ENCODE measurements around the gene RANGAP1.

The RANGAP1 gene

GRCh38 chr22:41226723-41227655 lies 59.0 kb downstream of the RANGAP1 start:
- FAIRE-seq (no peak), DNase-seq (ENCODE audit: insufficient read length, low spot score) (no peak)
- TF ChIP-seq POLR2A (IDR thresholded peaks at IDR 0.05; ENCODE audit: low read depth, low read length) = no peak

- TF ChIP-seq POLR2A (IDR thresholded peaks at IDR 0.05; ENCODE audit: low read depth, low read length) = no peak
- no peak for DNase-seq (ENCODE audit: insufficient read length, low spot score)
- FAIRE-seq = no peak
Measured at GRCh38 chr22:41223535-41223934, 62.5 kb downstream of the RANGAP1 start.

GRCh38 chr22:41222846-41223507 lies 63.0 kb downstream of the RANGAP1 start:
- TF ChIP-seq POLR2A (IDR thresholded peaks at IDR 0.05; ENCODE audit: low read depth, low read length) = no peak
- no peak for DNase-seq (ENCODE audit: insufficient read length, low spot score)
- FAIRE-seq = no peak

- DNase-seq (ENCODE audit: insufficient read length, low spot score) (no peak), FAIRE-seq (no peak)
- TF ChIP-seq POLR2A (IDR thresholded peaks at IDR 0.05; ENCODE audit: low read depth, low read length) = no peak
Measured at GRCh38 chr22:41217553-41218157, 68.3 kb downstream of the RANGAP1 start.

GRCh38 chr22:41216984-41217383 lies 69.0 kb downstream of the RANGAP1 start:
- DNase-seq (ENCODE audit: insufficient read length, low spot score) (no peak), FAIRE-seq (no peak)
- no peak for TF ChIP-seq POLR2A (IDR thresholded peaks at IDR 0.05; ENCODE audit: low read depth, low read length)

- TF ChIP-seq POLR2A (IDR thresholded peaks at IDR 0.05; ENCODE audit: low read depth, low read length) = no peak
- FAIRE-seq = no peak
- no peak for DNase-seq (ENCODE audit: insufficient read length, low spot score)
Measured at GRCh38 chr22:41215926-41216325, 70.1 kb downstream of the RANGAP1 start.

- TF ChIP-seq POLR2A (IDR thresholded peaks at IDR 0.05; ENCODE audit: low read depth, low read length) = no peak
- FAIRE-seq (no peak), DNase-seq (ENCODE audit: insufficient read length, low spot score) (no peak)
Measured at GRCh38 chr22:41215409-41215808, 70.6 kb downstream of the RANGAP1 start.

GRCh38 chr22:41206719-41207118 lies 79.3 kb downstream of the RANGAP1 start:
- DNase-seq (ENCODE audit: insufficient read length, low spot score) (no peak), FAIRE-seq (no peak)
- TF ChIP-seq POLR2A (IDR thresholded peaks at IDR 0.05; ENCODE audit: low read depth, low read length) = no peak

- peak; percentile 57 for TF ChIP-seq POLR2A (IDR thresholded peaks at IDR 0.05; ENCODE audit: low read depth, low read length)
- peak; percentile 94 for DNase-seq (ENCODE audit: insufficient read length, low spot score)
- FAIRE-seq = peak; percentile 81
Measured at GRCh38 chr22:41204992-41205900, 80.7 kb downstream of the RANGAP1 start, which contains the start of gene L3MBTL2. Gene L3MBTL2, plus strand, starts transcription at chr22:41205312. Its CDS starts 51 bp downstream, at chr22:41205363.

GRCh38 chr22:41204066-41204465 lies 81.9 kb downstream of the RANGAP1 start:
- no peak for TF ChIP-seq POLR2A (IDR thresholded peaks at IDR 0.05; ENCODE audit: low read depth, low read length)
- no peak for DNase-seq (ENCODE audit: insufficient read length, low spot score)
- FAIRE-seq = no peak

GRCh38 chr22:41203118-41203517 lies 82.9 kb downstream of the RANGAP1 start:
- DNase-seq (ENCODE audit: insufficient read length, low spot score) = no peak
- FAIRE-seq = no peak
- no peak for TF ChIP-seq POLR2A (IDR thresholded peaks at IDR 0.05; ENCODE audit: low read depth, low read length)

- no peak for TF ChIP-seq POLR2A (IDR thresholded peaks at IDR 0.05; ENCODE audit: low read depth, low read length)
- DNase-seq (ENCODE audit: insufficient read length, low spot score) = no peak
- FAIRE-seq = no peak
Measured at GRCh38 chr22:41201141-41201540, 84.8 kb downstream of the RANGAP1 start.

GRCh38 chr22:41198027-41198580 lies 87.9 kb downstream of the RANGAP1 start:
- FAIRE-seq (no peak), DNase-seq (ENCODE audit: insufficient read length, low spot score) (no peak)
- TF ChIP-seq POLR2A (IDR thresholded peaks at IDR 0.05; ENCODE audit: low read depth, low read length) = no peak

All from H54 (cell line).